ENCODE data around the gene ZNF438. TPM values are rescaled to one million over a fixed set of nuclear protein-coding genes. Genes with fewer than 3 reads are reported as not detected.
"Not testable (repeated sequence)": the region's sequence is repeated elsewhere in the genome, so short reads cannot be mapped to it uniquely, and the experiment has no call there.

Gene ZNF438
- polyA plus RNA-seq, 4 donors, result 7.2 to 11.0 (median 9.3) TPM

GRCh38 chr10:30816159-30816819 is 215.4 kb downstream of the ZNF438 start:
- DNase-seq (ENCODE audit: low read depth in 4 of 4, low spot score in 3 of 4), result no peak

- no peak for DNase-seq (ENCODE audit: low read depth in 4 of 4, low spot score in 3 of 4)
Observed at GRCh38 chr10:30813872-30814481, 217.7 kb downstream of the ZNF438 start.

DNA sequence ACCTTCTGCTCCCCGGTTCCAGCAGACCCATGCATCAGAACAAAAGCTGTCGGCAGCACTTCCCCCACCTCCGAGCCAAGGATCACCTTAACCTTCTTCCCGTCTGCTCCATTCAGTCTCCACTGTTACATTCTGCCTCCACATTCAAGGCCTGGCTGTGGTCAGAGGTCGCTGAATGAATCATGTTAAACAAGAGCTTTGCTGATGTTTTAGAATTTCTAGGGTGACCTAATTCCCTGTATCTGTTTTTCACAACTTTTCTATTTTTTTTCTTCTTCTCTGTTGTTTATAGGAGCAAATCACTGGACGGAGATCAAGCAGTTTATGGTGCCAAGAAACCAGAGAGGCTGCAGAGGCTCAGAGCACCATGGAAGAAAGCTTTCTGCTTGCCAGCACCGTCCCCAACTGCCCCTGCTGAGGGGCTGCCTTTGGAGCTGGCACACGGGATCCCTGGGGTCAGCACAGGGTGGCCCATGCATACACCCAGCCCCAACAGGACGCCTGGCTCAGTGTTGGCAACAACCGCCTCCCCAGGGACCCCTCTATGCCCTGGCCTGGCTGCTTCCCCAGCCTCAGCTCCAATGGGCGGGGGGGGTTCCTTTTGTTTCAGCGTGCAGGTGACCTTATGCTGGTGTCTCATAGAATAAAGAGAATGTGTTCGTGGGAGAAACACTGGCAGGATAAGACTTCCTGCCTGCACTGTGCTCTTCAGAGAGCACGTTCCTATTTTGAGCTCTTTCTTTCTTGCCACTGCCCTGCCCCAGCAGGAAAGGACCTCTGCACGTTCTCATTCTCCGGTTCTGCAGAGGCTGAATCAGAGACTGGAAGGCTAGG is 219.4 kb downstream of the ZNF438 start:
- DNase-seq (ENCODE audit: low read depth in 4 of 4, low spot score in 3 of 4), result no peak

DNA sequence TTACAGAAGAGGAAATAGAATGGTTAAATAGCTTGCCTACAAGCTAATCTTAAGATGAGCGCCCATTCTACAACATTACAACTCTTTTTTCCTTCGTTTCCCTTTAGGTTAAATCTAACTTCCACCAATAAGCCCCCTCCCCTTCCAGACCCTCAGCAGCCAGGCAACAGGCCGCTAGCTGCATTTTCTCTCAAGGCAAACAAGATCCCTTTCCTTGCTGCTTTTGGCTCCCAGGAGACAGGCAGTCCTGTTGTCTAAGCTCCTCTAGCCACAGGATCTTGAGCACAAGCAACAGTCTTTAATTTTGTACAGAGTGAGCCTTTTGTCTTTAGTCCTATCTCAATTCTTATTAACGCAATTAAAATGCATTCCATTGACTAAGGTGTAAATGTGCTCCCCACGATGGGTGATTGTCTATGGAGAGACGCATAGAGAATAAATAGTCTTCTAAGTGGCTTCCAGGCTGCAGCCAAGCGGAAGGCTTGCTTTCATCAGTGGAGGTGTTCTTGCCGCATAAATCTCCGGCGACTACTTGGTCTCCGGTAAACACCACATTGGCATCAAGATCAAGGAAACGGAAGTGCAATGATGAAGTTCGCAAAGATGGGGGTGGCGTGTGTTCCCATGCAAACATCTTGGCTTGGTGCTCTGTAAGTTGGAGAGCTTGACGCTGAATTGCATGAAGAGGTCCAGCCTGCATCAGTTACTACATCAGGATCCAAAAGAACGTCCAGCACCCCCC is 220.2 kb downstream of the ZNF438 start:
- DNase-seq (ENCODE audit: low read depth in 4 of 4, low spot score in 3 of 4), result no peak

- no peak for DNase-seq (ENCODE audit: low read depth in 4 of 4, low spot score in 3 of 4)
Observed at GRCh38 chr10:30810416-30810815, 221.2 kb downstream of the ZNF438 start.

DNA sequence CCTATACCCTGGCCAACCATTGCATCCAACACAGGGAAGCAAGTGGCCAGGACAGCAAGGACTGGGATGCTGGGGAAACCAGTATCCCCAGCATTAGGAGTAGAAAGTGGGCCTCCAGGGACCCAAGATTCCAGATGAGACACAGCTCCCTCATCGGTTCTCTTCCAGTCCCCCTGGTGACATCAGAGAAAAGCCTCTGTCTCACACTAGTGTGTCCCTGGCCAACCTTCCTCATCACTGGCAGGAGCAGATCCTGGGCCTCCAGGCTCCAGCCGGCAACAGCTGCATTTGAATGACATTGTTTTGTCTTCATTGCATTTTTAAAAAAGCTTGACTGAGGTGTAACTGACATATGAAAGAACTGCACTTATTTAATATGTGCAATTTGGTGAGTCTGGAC is 224.8 kb downstream of the ZNF438 start:
- no peak for DNase-seq (ENCODE audit: low read depth in 4 of 4, low spot score in 3 of 4)

- no peak for DNase-seq (ENCODE audit: low read depth in 4 of 4, low spot score in 3 of 4)
Observed at GRCh38 chr10:30805061-30805460, 226.6 kb downstream of the ZNF438 start.

DNA sequence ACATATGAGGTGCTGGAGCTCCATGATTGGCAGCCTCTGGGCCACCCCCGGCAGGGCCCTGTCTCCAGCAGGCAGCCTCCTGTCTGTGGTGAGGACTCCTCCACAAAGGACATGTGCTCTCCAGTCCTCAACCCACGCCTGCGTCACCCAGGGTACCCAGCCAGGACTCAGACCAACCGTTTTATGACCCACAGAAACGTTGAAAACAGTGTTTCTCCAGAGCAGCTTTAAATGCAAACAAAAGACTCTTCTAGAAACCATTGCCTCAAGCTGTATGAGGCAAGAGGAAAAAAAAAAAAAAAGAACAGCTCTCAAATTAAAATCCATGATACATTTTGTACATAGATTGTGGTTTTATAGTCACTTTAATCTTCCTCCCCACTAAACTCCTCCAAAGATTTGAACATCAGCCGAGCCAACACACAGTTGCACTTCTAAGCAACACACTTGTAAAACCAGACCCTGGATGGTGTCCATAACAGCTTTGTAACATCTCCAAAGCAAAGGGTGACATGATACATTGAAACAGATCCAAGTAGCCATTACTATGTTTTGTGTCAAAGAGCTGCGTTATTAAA is 227.1 kb downstream of the ZNF438 start:
- no peak for DNase-seq (ENCODE audit: low read depth in 4 of 4, low spot score in 3 of 4)

GRCh38 chr10:30803892-30804322 is 227.8 kb downstream of the ZNF438 start:
- no peak for DNase-seq (ENCODE audit: low read depth in 4 of 4, low spot score in 3 of 4)

DNA sequence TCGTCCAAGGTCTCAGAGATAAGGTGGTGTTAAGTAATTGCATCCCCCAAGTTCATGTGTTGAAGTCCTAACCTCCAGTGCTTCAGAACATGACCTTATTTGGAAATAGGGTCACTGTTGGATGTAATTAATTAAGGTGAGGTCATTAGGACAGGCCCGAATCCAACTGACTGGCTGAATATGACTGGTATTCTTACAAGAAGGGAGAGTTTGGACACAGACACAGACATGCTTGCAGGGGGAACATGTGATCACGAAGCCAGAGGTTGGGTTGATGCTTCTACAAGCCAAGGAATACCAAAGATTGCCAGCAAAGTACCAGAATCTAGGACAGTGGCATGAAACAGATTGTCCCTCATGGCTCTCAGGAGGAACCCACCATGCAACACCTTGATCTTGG is 228.6 kb downstream of the ZNF438 start:
- no peak for DNase-seq (ENCODE audit: low read depth in 4 of 4, low spot score in 3 of 4)

DNA sequence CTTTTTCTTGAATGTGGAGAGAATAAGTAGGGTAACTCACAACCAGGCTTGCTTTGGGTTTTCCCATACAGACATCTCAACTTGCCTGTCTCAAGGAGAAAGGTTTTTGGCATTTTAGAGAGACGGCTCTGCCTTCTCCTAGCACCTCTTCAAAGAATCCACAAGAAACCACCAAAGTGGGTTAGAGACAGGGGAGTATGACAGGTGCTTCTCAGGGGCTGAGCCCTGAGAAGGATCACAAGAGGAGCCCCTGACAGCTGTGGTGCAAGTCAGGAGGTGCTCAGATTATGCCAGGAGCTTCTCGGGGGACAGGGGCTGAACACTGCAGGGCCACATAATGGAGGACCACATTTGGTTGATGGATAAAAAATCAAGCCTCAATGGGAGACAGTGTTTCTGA is 231.3 kb downstream of the ZNF438 start:
- DNase-seq (ENCODE audit: low read depth in 4 of 4, low spot score in 3 of 4), result no peak

DNA sequence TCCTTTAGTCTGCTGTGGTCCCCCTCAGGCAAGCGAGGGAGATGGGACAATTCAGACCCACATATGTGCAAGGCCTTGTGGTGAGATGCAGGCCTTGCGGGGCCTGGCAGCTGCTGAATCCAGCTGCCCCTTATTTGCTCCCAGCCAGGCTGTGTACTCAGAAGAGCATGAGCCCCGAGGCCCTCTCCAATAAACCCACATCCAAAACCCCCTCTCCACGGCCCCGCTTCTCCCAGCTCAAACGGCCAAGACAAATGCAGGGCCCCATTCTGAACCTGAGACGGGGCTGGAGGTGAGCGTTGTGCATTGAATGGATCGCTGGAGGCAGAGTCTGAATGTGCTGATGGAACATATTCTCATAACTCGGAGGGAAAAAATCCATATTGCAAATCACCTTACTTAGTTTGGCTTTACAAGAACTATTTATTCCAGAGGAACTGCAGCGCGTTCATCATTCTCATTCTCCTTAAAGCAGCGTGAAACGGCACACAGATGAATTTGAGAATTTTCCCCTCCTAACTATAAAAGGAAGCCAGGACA is 232.9 kb downstream of the ZNF438 start:
- DNase-seq (ENCODE audit: low read depth in 4 of 4, low spot score in 3 of 4), result no peak

GRCh38 chr10:30795024-30795423 is 236.6 kb downstream of the ZNF438 start:
- not testable (repeated sequence) for DNase-seq (ENCODE audit: low read depth in 4 of 4, low spot score in 3 of 4)
